ENCODE results near the gene IRF1.

IRF1 gene

GRCh38 chr5:132454361-132454760, 36.2 kb downstream of the IRF1 start:
- DNase-seq (ENCODE audit: insufficient read length, low spot score) (no peak), FAIRE-seq (no peak)
- no peak for TF ChIP-seq CTCF (IDR thresholded peaks at IDR 0.05; ENCODE audit: insufficient read depth, missing control alignments)

- TF ChIP-seq CTCF (IDR thresholded peaks at IDR 0.05; ENCODE audit: insufficient read depth, missing control alignments): no peak
- FAIRE-seq: no peak
- DNase-seq (ENCODE audit: insufficient read length, low spot score): no peak
Measured at GRCh38 chr5:132451387-132451786, 39.2 kb downstream of the IRF1 start.

- no peak for TF ChIP-seq CTCF (IDR thresholded peaks at IDR 0.05; ENCODE audit: insufficient read depth, missing control alignments)
- FAIRE-seq: no peak
- no peak for DNase-seq (ENCODE audit: insufficient read length, low spot score)
Measured at GRCh38 chr5:132449060-132449459, 41.5 kb downstream of the IRF1 start.

- DNase-seq (ENCODE audit: insufficient read length, low spot score): no peak
- no peak for TF ChIP-seq CTCF (IDR thresholded peaks at IDR 0.05; ENCODE audit: insufficient read depth, missing control alignments)
- FAIRE-seq: no peak
Measured at GRCh38 chr5:132447196-132447595, 43.4 kb downstream of the IRF1 start.

DNA sequence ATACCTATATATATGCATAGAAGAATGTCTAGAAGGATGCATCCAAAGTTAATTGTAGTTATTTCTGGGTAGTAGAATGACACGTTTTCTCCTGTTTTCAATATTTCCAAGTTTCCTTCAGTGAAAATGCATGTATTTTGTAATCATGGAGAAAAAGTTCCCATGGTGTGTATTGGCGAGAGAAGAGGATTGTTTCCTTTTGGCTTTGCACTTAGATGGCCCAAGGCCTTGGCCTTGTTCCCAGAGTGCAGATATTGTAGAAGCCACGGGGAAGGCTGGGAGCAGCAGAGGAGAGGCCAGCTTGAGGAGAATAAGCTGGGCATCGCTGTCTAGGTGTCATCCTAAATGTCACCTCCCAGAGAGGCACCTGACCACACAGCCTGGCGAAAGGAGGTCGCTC, 44.0 kb downstream of the IRF1 start:
- FAIRE-seq (no peak), DNase-seq (ENCODE audit: insufficient read length, low spot score) (no peak)
- no peak for TF ChIP-seq CTCF (IDR thresholded peaks at IDR 0.05; ENCODE audit: insufficient read depth, missing control alignments)

- no peak for TF ChIP-seq CTCF (IDR thresholded peaks at IDR 0.05; ENCODE audit: insufficient read depth, missing control alignments)
- FAIRE-seq: no peak
- no peak for DNase-seq (ENCODE audit: insufficient read length, low spot score)
Measured at GRCh38 chr5:132445930-132446329, 44.6 kb downstream of the IRF1 start.

GRCh38 chr5:132445640-132445923, 45.0 kb downstream of the IRF1 start:
- DNase-seq (ENCODE audit: insufficient read length, low spot score) (no peak), FAIRE-seq (no peak)
- TF ChIP-seq CTCF (IDR thresholded peaks at IDR 0.05; ENCODE audit: insufficient read depth, missing control alignments): no peak

Data from D721Med (cell line).